ENCODE data around the gene SLC15A4. TPM values are rescaled to one million over a fixed set of nuclear protein-coding genes. Genes with fewer than 3 reads are reported as not detected.
A peak's percentile ranks its signal among the peaks of the same experiment; 100 is the strongest.
"Not testable (repeated sequence)": the region's sequence is repeated elsewhere in the genome, so short reads cannot be mapped to it uniquely, and the experiment has no call there.

SLC15A4 gene
- total RNA-seq, 1 donor from 2014 or later: 34.0 TPM

DNA sequence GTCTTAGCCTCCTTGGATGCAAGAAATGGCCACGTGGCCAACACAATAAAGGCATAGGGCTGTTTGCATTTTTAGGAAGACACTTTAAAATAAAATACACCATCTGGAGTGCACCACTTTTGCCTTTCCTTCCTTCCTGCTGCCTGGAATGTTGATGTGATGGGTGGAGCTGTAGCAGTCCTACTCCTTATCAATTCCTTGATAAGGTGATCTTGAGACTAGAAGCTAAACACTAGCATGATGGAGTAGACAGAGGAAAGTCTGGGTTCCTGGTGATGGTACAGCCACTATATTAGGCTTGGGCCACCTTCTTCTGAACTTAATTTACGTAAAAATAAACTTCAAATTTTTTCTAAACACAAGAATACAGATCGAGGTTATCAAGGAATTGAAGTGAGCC, 26.6 kb upstream of the SLC15A4 start:
- no peaks in the 10 kb centered on the region for H3K9me3 Mint-ChIP-seq (ENCODE audit: low read depth)
- H3K36me3 Mint-ChIP-seq (ENCODE audit: low read depth): no peaks in the 10 kb centered on the region
- H3K27ac Mint-ChIP-seq (ENCODE audit: unreplicated experiment): no peak overlapping the region
- H3K27me3 Mint-ChIP-seq (ENCODE audit: low read depth): peaks cover 33% of the 10 kb centered on the region
- H3K4me3 Mint-ChIP-seq (ENCODE audit: unreplicated experiment): no peak overlapping the region
- no peak for DNase-seq (ENCODE audit: low spot score)
- H3K4me1 Mint-ChIP-seq (ENCODE audit: low read depth): peaks cover 3% of the 10 kb centered on the region
- no peak for TF ChIP-seq CTCF (IDR thresholded peaks at IDR 0.05)

- not testable (repeated sequence) for H3K4me1 Mint-ChIP-seq (ENCODE audit: low read depth); H3K36me3 Mint-ChIP-seq (ENCODE audit: low read depth); H3K27ac Mint-ChIP-seq (ENCODE audit: unreplicated experiment); H3K9me3 Mint-ChIP-seq (ENCODE audit: low read depth); H3K4me3 Mint-ChIP-seq (ENCODE audit: unreplicated experiment); DNase-seq (ENCODE audit: low spot score)
- peaks cover 30% of the 10 kb centered on the region for H3K27me3 Mint-ChIP-seq (ENCODE audit: low read depth)
Observed at GRCh38 chr12:128849806-128850205, 26.0 kb upstream of the SLC15A4 start.

GRCh38 chr12:128848371-128848770, 24.6 kb upstream of the SLC15A4 start:
- DNase-seq (ENCODE audit: low spot score): no peak
- peaks cover 21% of the 10 kb centered on the region for H3K27me3 Mint-ChIP-seq (ENCODE audit: low read depth)
- no peaks in the 10 kb centered on the region for H3K9me3 Mint-ChIP-seq (ENCODE audit: low read depth)
- no peak overlapping the region for H3K4me3 Mint-ChIP-seq (ENCODE audit: unreplicated experiment)
- no peaks in the 10 kb centered on the region for H3K4me1 Mint-ChIP-seq (ENCODE audit: low read depth)
- no peaks in the 10 kb centered on the region for H3K36me3 Mint-ChIP-seq (ENCODE audit: low read depth)
- no peak for TF ChIP-seq CTCF (IDR thresholded peaks at IDR 0.05)
- H3K27ac Mint-ChIP-seq (ENCODE audit: unreplicated experiment): no peak overlapping the region

- not testable (repeated sequence) for H3K27ac Mint-ChIP-seq (ENCODE audit: unreplicated experiment); H3K9me3 Mint-ChIP-seq (ENCODE audit: low read depth); H3K4me1 Mint-ChIP-seq (ENCODE audit: low read depth); H3K4me3 Mint-ChIP-seq (ENCODE audit: unreplicated experiment); H3K36me3 Mint-ChIP-seq (ENCODE audit: low read depth)
- H3K27me3 Mint-ChIP-seq (ENCODE audit: low read depth): peaks cover 13% of the 10 kb centered on the region
- DNase-seq (ENCODE audit: low spot score): peak; percentile 61
Observed at GRCh38 chr12:128846671-128847070, 22.9 kb upstream of the SLC15A4 start.

- Mint-ChIP-seq H3K27ac (ENCODE audit: unreplicated experiment) (no peak overlapping the region), H3K27me3 (ENCODE audit: low read depth) (peaks cover 4% of the 10 kb centered on the region), H3K4me3 (ENCODE audit: unreplicated experiment) (no peak overlapping the region), H3K9me3 (ENCODE audit: low read depth) (no peaks in the 10 kb centered on the region), H3K4me1 (ENCODE audit: low read depth) (no peaks in the 10 kb centered on the region), H3K36me3 (ENCODE audit: low read depth) (no peaks in the 10 kb centered on the region)
- peak; percentile 11 for DNase-seq (ENCODE audit: low spot score)
- peak; percentile 19 for TF ChIP-seq CTCF (IDR thresholded peaks at IDR 0.05)
Observed at GRCh38 chr12:128844031-128844635, 20.4 kb upstream of the SLC15A4 start.

DNA sequence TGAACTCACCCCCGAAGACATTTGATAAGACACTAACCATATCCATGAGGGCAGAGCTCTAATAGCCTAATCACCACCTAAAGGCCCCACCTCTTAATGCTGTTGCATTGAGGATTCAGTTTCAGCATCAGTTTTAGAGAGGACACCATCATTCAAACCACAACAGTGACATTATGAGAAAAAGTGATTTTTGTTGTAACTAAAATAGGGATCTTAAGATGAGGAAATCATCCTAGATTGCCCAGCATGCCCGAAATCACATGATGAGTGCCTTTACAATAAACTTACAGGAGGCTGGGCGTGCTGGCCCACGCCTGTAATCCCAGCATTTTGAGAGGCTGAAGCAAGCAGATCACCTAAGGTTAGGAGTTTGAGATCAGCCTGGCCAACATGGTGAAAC, 19.8 kb upstream of the SLC15A4 start:
- no peak for TF ChIP-seq CTCF (IDR thresholded peaks at IDR 0.05)
- DNase-seq (ENCODE audit: low spot score): no peak
- H3K27me3 Mint-ChIP-seq (ENCODE audit: low read depth): peaks cover 4% of the 10 kb centered on the region
- no peak overlapping the region for H3K27ac Mint-ChIP-seq (ENCODE audit: unreplicated experiment)
- H3K4me1 Mint-ChIP-seq (ENCODE audit: low read depth): no peaks in the 10 kb centered on the region
- no peak overlapping the region for H3K4me3 Mint-ChIP-seq (ENCODE audit: unreplicated experiment)
- no peaks in the 10 kb centered on the region for H3K9me3 Mint-ChIP-seq (ENCODE audit: low read depth)
- H3K36me3 Mint-ChIP-seq (ENCODE audit: low read depth): no peaks in the 10 kb centered on the region

Data from chondrocyte (in vitro differentiated cells).